Cerebellar nuclear complex (tissue), 1 donor: ENCODE results near the gene PPIL4.
"Not testable (repeated sequence)": the region's sequence is repeated elsewhere in the genome, so short reads cannot be mapped to it uniquely, and the experiment has no call there.

ENCODE experiments used
- DNase-seq, 2 experiments: peaks; one replicate each; lab custom pipeline; 2025; lab: John Stamatoyannopoulos, UW

The PPIL4 gene

DNA sequence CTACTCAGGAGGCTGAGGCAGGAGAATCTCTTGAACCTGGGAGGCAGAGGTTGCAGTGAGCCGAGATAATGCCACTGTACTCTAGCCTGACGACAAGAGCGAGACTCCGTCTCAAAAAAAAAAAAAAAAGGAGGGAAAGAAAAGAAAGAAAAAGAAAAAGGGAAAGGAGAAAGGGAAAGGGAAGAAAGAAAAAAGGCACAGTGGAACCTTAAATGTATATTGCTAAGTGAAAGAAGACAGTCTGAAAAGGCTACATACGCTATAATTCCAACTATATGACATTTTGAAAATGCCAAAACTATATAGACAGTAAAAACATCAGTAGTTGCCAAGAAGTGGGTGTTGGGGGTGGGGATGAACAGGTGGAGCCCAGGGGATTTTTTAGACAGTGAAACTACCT, 16.2 kb downstream of the PPIL4 start:
- no peak for DNase-seq

GRCh38 chr6:149515494-149515893, 30.3 kb downstream of the PPIL4 start:
- no peak for DNase-seq

DNA sequence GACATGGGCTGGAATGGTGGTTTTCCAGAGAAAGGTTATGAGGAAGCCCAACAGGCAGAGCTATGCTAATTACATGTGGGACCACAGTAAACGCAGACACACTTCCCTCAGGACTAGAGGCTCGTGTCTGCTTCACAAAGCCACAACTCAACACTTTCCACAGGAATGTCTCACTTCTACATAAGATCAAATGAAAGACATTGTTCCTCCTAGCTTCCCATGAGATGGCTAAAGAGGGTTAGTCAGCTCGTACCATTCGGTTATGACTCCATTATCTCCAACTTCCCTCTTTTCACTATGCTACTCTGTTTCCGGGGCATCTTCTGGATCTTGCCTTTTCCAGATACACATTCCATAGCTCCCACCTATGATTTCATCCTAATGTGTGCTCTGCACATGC, 31.9 kb downstream of the PPIL4 start:
- no peak for DNase-seq

DNA sequence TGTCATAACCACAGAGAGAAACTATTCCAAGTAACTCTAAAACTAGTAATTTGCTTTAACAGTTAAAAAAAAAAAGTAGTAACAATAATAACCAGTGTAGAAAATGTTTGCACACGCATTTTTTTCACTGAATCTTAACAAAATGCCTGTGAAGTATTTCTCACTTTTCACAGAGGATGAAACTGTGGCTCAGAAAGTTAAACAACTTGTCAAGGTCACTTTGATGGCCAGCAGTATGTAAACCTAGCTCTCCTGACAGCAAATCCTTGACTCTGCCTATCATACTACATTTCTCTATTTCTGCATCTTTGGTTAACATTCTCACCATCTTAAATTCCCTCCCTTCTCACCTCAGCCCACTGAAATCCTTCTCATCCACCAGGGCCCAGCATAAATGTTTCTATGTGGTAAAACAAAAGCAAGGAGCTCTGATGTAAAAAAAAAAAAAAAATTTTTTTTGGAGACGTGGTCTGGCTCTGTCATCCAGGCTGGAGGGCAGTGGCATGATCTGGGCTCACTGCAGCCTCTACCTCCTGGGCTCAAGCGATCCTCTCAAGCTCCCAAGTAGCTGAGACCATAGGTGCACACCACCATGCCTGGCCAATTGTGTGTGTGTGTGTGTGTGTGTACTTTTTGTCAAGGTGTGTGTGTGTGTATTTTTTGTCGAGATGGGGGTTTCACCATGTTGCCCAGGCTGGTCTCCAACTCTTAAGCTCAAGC, 34.9 kb downstream of the PPIL4 start:
- DNase-seq, result no peak

- DNase-seq, result no peak
Measured at GRCh38 chr6:149508485-149508884, 37.4 kb downstream of the PPIL4 start.

GRCh38 chr6:149503872-149504271, 42.0 kb downstream of the PPIL4 start:
- no peak for DNase-seq

GRCh38 chr6:149503276-149503675, 42.6 kb downstream of the PPIL4 start:
- DNase-seq, result no peak

GRCh38 chr6:149501768-149502167, 44.1 kb downstream of the PPIL4 start:
- DNase-seq, result no peak

DNA sequence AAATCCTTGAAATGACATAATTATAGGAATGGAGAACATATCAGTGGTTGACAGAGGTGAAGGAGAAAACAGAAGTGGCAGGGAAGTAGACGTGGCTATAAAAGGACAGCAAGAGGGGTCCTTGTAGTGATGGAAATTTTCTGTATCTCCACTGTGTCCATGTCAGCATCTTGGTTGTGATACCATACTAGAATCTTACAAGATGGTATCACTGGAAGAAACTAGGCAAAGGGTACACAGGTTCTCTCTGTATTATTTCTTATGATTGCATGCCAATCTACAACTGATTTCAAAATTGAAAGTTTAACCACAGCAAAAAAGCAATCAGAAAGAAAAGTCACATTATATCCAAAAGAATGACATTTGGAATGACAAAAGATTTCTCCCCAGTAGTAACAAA, 44.6 kb downstream of the PPIL4 start:
- no peak for DNase-seq

DNA sequence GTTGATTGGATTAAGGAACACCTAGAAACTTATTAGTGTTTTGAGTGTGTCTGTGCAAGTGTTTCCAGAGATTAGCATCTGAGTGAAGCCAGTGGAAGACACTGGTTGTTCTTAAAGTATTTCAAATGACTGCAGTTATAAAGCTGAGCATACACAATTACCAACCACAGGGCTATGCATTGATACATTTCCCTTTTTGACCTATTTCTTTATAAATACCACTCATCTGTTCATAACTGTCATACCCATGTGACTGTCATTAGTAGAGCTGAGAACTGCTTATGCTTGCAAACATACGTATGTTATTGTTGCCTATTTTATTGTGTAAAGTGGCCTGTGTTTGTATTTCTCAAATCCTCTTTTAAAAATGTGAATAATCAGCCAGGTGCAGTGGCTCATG, 45.7 kb downstream of the PPIL4 start:
- no peak for DNase-seq

- DNase-seq, result no peak
Measured at GRCh38 chr6:149499066-149499465, 46.8 kb downstream of the PPIL4 start.

- DNase-seq, result no peak
Measured at GRCh38 chr6:149497365-149497764, 48.5 kb downstream of the PPIL4 start.

DNA sequence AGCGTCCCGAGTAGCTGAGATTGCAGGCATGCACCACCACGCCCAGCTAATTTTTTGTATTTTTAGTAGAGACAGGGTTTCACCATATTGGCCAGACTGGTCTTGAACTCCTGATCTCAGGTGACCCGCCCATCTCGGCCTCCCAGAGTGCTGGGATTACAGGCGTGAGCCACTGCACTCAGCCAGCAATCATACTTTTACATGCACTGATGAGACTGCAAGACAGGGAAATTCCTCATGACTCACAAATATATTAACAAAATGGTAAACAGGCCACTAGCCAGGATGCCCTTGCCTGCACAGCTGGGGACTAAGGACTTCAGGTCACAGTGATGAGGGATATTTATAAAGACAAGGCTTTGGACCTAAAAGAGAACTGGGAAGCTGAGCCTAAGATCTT, 49.2 kb downstream of the PPIL4 start:
- not testable (repeated sequence) for DNase-seq

DNA sequence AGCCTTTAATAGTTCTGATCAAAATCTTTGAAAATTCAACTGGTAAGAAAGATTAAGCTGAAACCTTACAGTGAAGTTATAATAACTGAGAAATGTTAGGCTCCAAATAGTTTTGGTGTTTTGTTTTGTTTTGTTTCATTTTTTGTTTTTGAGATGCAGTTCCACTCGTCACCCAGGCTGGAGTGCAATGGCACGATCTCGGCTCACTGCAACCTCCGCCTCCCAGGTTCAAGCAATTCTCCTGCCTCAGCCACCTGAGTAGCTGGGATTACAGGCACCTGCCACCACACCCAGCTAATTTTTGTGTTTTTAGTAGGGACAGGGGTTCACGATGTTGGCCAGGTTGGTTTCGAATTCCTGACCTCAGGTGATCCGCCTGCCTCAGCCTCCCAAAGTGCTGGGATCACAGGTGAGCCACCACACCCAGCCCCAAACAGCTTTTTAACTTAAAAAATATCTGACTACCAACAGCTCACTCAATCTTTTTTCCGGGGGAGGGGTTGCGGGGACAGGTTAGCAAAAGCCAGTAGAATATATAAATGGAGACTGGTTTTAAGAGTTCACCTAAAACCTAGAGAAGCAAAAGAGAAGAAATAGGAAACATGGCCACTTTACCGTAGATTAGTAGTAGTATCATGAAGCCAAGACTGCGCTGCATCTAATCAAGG, 50.4 kb downstream of the PPIL4 start:
- not testable (repeated sequence) for DNase-seq

- DNase-seq, result not testable (repeated sequence)
Measured at GRCh38 chr6:149494810-149495209, 51.0 kb downstream of the PPIL4 start.

DNA sequence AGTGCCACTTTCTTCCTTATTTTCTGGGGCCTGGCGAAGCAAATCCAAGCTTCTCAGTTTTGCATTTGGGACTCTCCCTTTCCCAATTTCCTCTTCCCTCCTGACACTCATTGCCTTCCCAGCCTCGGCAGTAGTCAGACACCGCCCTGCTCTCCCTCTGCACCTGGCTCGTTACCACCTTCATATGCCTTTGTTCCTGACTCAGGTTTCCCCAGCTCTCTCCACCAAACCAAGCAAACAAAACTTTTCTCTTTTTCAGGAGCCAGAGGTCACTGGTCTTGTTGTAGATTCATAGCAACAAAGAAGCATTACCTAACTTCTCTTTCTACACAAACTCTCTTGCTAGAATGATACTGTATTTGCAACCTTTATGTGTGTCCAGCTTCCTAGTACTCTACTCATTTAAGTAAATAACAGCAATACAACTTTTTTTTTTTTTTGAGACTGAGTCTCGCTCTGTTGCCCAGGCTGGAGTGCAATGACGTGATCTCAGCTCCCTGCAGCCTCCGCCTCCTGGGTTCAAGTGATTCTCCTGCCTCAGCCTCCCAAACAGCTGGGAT, 52.0 kb downstream of the PPIL4 start:
- no peak for DNase-seq

- DNase-seq, result no peak
Measured at GRCh38 chr6:149492798-149493343, 53.0 kb downstream of the PPIL4 start.

GRCh38 chr6:149489967-149490366, 55.9 kb downstream of the PPIL4 start:
- DNase-seq, result no peak

DNA sequence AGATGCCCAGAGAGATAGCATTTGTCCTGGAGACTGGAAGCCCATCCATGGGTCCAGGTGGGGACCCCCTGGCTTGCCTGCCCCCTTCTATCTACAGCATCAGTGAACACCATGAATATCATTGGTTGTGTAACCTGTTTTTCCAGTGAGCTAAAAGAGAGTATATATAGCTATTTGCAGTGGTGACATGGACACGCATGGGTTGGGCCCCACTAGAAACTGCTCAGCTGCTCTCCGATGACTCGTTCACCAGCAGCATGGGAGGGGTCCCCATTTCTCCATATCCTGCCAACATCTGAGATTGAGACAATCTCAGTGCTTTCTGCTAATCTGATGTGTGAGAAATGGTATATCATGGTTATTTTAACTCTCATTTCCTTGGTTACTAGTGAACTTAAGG, 57.0 kb downstream of the PPIL4 start:
- no peak for DNase-seq

GRCh38 chr6:149487316-149487715, 58.5 kb downstream of the PPIL4 start:
- no peak for DNase-seq

- no peak for DNase-seq
Measured at GRCh38 chr6:149484733-149485700, 60.8 kb downstream of the PPIL4 start, which contains the start of gene ZC3H12D. TSS of gene ZC3H12D (minus strand) at chr6:149485014. CDS start at chr6:149474543, 10,471 bp downstream.
